Measurements from ENCODE around the gene N4BP3. TPM values are rescaled to one million over a fixed set of nuclear protein-coding genes. Genes with fewer than 3 reads are reported as not detected.

Gene N4BP3
- total RNA-seq, 1 donor from 2014 or later, result 43.9 TPM

- no peak for DNase-seq
Measured at GRCh38 chr5:178150977-178151734, 37.8 kb downstream of the N4BP3 start.

GRCh38 chr5:178152491-178153444 lies 39.4 kb downstream of the N4BP3 start:
- DNase-seq, result no peak

- DNase-seq, result peak; percentile 100
Measured at GRCh38 chr5:178153530-178154340, 40.4 kb downstream of the N4BP3 start, which contains the start of gene NHP2. NHP2 (minus strand) TSS chr5:178153885; CDS start chr5:178153817, 68 bp downstream.

GRCh38 chr5:178155065-178155464 lies 41.7 kb downstream of the N4BP3 start:
- no peak for DNase-seq

GRCh38 chr5:178160176-178160575 lies 46.8 kb downstream of the N4BP3 start:
- no peak for DNase-seq

GRCh38 chr5:178162481-178162880 lies 49.1 kb downstream of the N4BP3 start:
- no peak for DNase-seq

- peak; percentile 87 for DNase-seq
Measured at GRCh38 chr5:178163772-178164735, 50.7 kb downstream of the N4BP3 start.

- DNase-seq, result no peak
Measured at GRCh38 chr5:178165581-178165980, 52.2 kb downstream of the N4BP3 start.

GRCh38 chr5:178170455-178170854 lies 57.1 kb downstream of the N4BP3 start:
- DNase-seq, result no peak

GRCh38 chr5:178174456-178174855 lies 61.1 kb downstream of the N4BP3 start:
- no peak for DNase-seq

Other genes starting within 250 kb of the N4BP3 start
- gene PROP1, start 117.3 kb upstream of the N4BP3 start, total RNA-seq, result not detected in 2 replicates
- 42.7 and 51.3 TPM in 2 replicates for gene RMND5B, start 17.5 kb downstream of the N4BP3 start, total RNA-seq
- gene NHP2, start 40.4 kb downstream of the N4BP3 start, total RNA-seq, result 148 and 175 TPM in 2 replicates
- not detected in 2 replicates for gene GMCL2, start 73.8 kb downstream of the N4BP3 start, total RNA-seq
- 55.0 and 64.6 TPM in 2 replicates for gene HNRNPAB, start 91.0 kb downstream of the N4BP3 start, total RNA-seq
- gene PHYKPL, start 119.3 kb downstream of the N4BP3 start, total RNA-seq, result 42.9 and 44.2 TPM in 2 replicates